GM23248 (cell line): Measurements from ENCODE around the gene MSH5.

ENCODE experiments used
- EZH2 ChIP-seq: fragments of 200-600 bp; sonication (generic); IDR thresholded peaks from 2 replicates; pipeline ENCODE4 v1.6.1; 2018; ENCODE audit warnings: antibody characterized with exemption, mild to moderate bottlenecking; ENCODE audit not compliant: insufficient read depth, poor library complexity, severe bottlenecking
- EZH2phosphoT487 ChIP-seq: fragments of 200-600 bp; sonication (generic); IDR thresholded peaks from 2 replicates; pipeline ENCODE4 v1.6.1; 2018; ENCODE audit warnings: antibody characterized with exemption, moderate library complexity, mild to moderate bottlenecking, low read depth; ENCODE audit not compliant: insufficient read depth

- TF ChIP-seq EZH2phosphoT487 (no peak), EZH2 (no peak)
Observed at GRCh38 chr6:31741815-31742214, 2.0 kb downstream of the MSH5 start.
